Measurements from ENCODE around the gene MCCC1.

The MCCC1 gene

DNA sequence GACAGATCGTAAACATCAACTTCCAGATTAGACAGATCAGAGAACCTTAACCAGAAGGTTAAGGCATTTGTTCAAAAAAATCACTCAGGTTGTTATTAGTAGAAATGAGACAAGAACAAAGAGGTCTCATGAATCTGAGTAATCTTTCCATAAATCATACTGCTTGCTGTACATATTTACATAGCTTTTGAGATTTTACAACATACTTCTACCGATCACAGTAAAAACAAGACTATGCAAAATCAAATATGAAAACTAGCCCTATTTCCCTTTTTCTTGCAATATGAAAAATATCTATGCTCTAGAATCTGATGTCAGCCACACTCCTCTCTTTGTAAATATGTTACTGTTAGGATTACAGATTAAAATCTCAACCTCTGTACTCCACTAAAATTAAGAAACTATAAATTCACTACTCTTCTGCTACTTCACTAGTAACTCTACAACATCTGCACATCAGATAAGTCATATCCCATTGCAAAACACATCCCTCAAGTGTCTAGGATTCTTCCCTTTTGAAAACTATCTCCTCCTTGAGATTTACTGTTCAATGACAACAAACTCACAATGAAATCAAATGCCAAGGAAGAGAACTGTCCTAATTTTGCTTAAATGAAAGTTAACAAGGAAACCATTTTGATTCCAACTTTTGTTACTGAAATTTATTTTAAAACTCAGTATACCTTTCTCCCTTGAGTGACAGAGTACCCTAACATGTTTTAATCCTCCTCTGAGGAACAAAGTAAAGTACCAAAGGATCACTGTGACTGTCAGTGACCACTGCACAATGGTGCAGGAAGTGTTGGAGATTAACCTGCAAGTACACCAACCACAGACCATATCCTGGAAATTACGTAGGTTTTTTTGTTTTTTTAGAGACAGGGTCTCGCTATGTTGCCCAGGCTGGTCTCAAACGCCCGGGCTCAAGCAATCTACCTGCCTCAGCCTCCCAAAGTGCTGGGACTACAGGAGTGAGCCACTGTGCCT is 131.8 kb downstream of the MCCC1 start:
- TF ChIP-seq CSDC2 (CRISPR knock-in tag; IDR thresholded peaks at IDR 0.05) (no peak), ARNTL (CRISPR knock-in tag; IDR thresholded peaks at IDR 0.05; ENCODE audit: borderline replicate concordance, low read depth) (no peak), ZFP30 (CRISPR knock-in tag; IDR thresholded peaks at IDR 0.05) (no peak), CREB5 (CRISPR knock-in tag; IDR thresholded peaks at IDR 0.05; ENCODE audit: low read depth) (no peak), ESRRG (CRISPR knock-in tag; IDR thresholded peaks at IDR 0.05) (no peak), ZFP3 (CRISPR knock-in tag; IDR thresholded peaks at IDR 0.05) (no peak), GLIS3 (CRISPR knock-in tag; IDR thresholded peaks at IDR 0.05) (no peak), RARB (CRISPR knock-in tag; IDR thresholded peaks at IDR 0.05) (no peak), ZNF70 (CRISPR knock-in tag; IDR thresholded peaks at IDR 0.05) (no peak), TOX (CRISPR knock-in tag; IDR thresholded peaks at IDR 0.05; ENCODE audit: borderline replicate concordance) (no peak), ZNF565 (CRISPR knock-in tag; conservative IDR thresholded peaks at IDR 0.05; ENCODE audit: low read depth) (no peak), PPARA (CRISPR knock-in tag; IDR thresholded peaks at IDR 0.05; ENCODE audit: borderline replicate concordance) (no peak), TCF4 (CRISPR knock-in tag; IDR thresholded peaks at IDR 0.05; ENCODE audit: borderline replicate concordance) (no peak), ISL1 (CRISPR knock-in tag; IDR thresholded peaks at IDR 0.05) (no peak), ZNF8 (CRISPR knock-in tag; IDR thresholded peaks at IDR 0.05) (no peak), ZC3H10 (CRISPR knock-in tag; IDR thresholded peaks at IDR 0.05) (no peak), OSR1 (CRISPR knock-in tag; IDR thresholded peaks at IDR 0.05) (no peak), BACH2 (CRISPR knock-in tag; IDR thresholded peaks at IDR 0.05; ENCODE audit: borderline replicate concordance) (no peak)
- TF ChIP-seq, protein P1, sequence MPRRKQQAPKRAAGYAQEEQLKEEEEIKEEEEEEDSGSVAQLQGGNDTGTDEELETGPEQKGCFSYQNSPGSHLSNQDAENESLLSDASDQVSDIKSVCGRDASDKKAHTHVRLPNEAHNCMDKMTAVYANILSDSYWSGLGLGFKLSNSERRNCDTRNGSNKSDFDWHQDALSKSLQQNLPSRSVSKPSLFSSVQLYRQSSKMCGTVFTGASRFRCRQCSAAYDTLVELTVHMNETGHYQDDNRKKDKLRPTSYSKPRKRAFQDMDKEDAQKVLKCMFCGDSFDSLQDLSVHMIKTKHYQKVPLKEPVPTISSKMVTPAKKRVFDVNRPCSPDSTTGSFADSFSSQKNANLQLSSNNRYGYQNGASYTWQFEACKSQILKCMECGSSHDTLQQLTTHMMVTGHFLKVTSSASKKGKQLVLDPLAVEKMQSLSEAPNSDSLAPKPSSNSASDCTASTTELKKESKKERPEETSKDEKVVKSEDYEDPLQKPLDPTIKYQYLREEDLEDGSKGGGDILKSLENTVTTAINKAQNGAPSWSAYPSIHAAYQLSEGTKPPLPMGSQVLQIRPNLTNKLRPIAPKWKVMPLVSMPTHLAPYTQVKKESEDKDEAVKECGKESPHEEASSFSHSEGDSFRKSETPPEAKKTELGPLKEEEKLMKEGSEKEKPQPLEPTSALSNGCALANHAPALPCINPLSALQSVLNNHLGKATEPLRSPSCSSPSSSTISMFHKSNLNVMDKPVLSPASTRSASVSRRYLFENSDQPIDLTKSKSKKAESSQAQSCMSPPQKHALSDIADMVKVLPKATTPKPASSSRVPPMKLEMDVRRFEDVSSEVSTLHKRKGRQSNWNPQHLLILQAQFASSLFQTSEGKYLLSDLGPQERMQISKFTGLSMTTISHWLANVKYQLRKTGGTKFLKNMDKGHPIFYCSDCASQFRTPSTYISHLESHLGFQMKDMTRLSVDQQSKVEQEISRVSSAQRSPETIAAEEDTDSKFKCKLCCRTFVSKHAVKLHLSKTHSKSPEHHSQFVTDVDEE (CRISPR knock-in tag; IDR thresholded peaks at IDR 0.05) = no peak
- TF ChIP-seq, protein P2, sequence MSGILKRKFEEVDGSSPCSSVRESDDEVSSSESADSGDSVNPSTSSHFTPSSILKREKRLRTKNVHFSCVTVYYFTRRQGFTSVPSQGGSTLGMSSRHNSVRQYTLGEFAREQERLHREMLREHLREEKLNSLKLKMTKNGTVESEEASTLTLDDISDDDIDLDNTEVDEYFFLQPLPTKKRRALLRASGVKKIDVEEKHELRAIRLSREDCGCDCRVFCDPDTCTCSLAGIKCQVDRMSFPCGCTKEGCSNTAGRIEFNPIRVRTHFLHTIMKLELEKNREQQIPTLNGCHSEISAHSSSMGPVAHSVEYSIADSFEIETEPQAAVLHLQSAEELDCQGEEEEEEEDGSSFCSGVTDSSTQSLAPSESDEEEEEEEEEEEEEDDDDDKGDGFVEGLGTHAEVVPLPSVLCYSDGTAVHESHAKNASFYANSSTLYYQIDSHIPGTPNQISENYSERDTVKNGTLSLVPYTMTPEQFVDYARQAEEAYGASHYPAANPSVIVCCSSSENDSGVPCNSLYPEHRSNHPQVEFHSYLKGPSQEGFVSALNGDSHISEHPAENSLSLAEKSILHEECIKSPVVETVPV (CRISPR knock-in tag; IDR thresholded peaks at IDR 0.05) = no peak
- ATAC-seq = no peak

GRCh38 chr3:182965861-182966366 is 133.4 kb downstream of the MCCC1 start:
- TF ChIP-seq TCF4 (CRISPR knock-in tag; IDR thresholded peaks at IDR 0.05; ENCODE audit: borderline replicate concordance) = no peak
- TF ChIP-seq, protein P1 (CRISPR knock-in tag; IDR thresholded peaks at IDR 0.05) = no peak
- no peak for TF ChIP-seq ZFP3 (CRISPR knock-in tag; IDR thresholded peaks at IDR 0.05)
- TF ChIP-seq, protein P3, sequence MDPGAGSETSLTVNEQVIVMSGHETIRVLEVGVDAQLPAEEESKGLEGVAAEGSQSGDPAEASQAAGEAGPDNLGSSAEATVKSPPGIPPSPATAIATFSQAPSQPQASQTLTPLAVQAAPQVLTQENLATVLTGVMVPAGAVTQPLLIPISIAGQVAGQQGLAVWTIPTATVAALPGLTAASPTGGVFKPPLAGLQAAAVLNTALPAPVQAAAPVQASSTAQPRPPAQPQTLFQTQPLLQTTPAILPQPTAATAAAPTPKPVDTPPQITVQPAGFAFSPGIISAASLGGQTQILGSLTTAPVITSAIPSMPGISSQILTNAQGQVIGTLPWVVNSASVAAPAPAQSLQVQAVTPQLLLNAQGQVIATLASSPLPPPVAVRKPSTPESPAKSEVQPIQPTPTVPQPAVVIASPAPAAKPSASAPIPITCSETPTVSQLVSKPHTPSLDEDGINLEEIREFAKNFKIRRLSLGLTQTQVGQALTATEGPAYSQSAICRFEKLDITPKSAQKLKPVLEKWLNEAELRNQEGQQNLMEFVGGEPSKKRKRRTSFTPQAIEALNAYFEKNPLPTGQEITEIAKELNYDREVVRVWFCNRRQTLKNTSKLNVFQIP (CRISPR knock-in tag; IDR thresholded peaks at IDR 0.05; ENCODE audit: borderline replicate concordance, low read depth) = no peak
- TF ChIP-seq, protein P2 (CRISPR knock-in tag; IDR thresholded peaks at IDR 0.05) = no peak
- no peak for TF ChIP-seq PATZ1 (CRISPR knock-in tag; IDR thresholded peaks at IDR 0.05; ENCODE audit: borderline replicate concordance)
- no peak for TF ChIP-seq ARNTL (CRISPR knock-in tag; IDR thresholded peaks at IDR 0.05; ENCODE audit: borderline replicate concordance, low read depth)
- no peak for ATAC-seq

All from SK-N-SH treated with all-trans-retinoic acid at 6 μM for 48 hours (cell line).